Kidney epithelial cell (primary cell): ENCODE measurements around the gene DCP1B. TPM values are rescaled to one million over a fixed set of nuclear protein-coding genes. Genes with fewer than 3 reads are reported as not detected.

Experiments
- DNase-seq: peaks from one replicate; pipeline ENCODE4 v3.0.0-alpha.2; 2010; ENCODE audit warnings: low read depth
- H3K27me3 ChIP-seq: 2 replicates; pipeline ENCODE4 v1.6.0; 2011; ENCODE audit warnings: low read length; ENCODE audit not compliant: control insufficient read depth, insufficient read depth
- H3K36me3 ChIP-seq: 2 replicates; pipeline ENCODE4 v1.5.1; 2011; ENCODE audit warnings: low read length; ENCODE audit not compliant: control insufficient read depth, insufficient read depth
- H3K4me3 ChIP-seq: 2 replicates; pipeline ENCODE4 v1.5.1; 2011; ENCODE audit warnings: low read depth, mild to moderate bottlenecking, control low read depth, low read length
- CTCF ChIP-seq: IDR thresholded peaks from 2 replicates; pipeline ENCODE4 v1.5.1; 2011; ENCODE audit warnings: mild to moderate bottlenecking, moderate library complexity, low read length, control low read depth, inconsistent platforms; ENCODE audit not compliant: insufficient read depth, poor library complexity, severe bottlenecking
- total RNA-seq: library from RNA; depleted of rRNA; stranded (reverse); fragments of >200 nt; gene quantifications from 2 replicates; pipeline ENCODE4 v1.2.3, GENCODE V29; 2015

The DCP1B gene
- total RNA-seq, 1 donor from 2014 or later, result 22.4 TPM

- no peak for DNase-seq
- H3K36me3 ChIP-seq, result no peaks in the 10 kb centered on the region
- no peak for TF ChIP-seq CTCF
- H3K4me3 ChIP-seq, result no peak overlapping the region
- H3K27me3 ChIP-seq, result peaks cover 39% of the 10 kb centered on the region
Measured at GRCh38 chr12:2049604-2050540, 45.6 kb upstream of the DCP1B start.

GRCh38 chr12:2047752-2048151, 43.5 kb upstream of the DCP1B start:
- H3K36me3 ChIP-seq, result no peaks in the 10 kb centered on the region
- DNase-seq, result no peak
- H3K27me3 ChIP-seq, result peaks cover 21% of the 10 kb centered on the region
- no peak for TF ChIP-seq CTCF
- no peak overlapping the region for H3K4me3 ChIP-seq

- Histone ChIP-seq H3K36me3 (no peaks in the 10 kb centered on the region), H3K4me3 (no peak overlapping the region), H3K27me3 (peaks cover 18% of the 10 kb centered on the region)
- no peak for DNase-seq
- no peak for TF ChIP-seq CTCF
Measured at GRCh38 chr12:2046957-2047356, 42.7 kb upstream of the DCP1B start.

GRCh38 chr12:2044165-2044564, 39.9 kb upstream of the DCP1B start:
- Histone ChIP-seq H3K4me3 (no peak overlapping the region), H3K36me3 (no peaks in the 10 kb centered on the region), H3K27me3 (peaks cover 8% of the 10 kb centered on the region)
- no peak for DNase-seq
- TF ChIP-seq CTCF, result no peak

- Histone ChIP-seq H3K4me3 (no peak overlapping the region), H3K27me3 (peaks cover 8% of the 10 kb centered on the region), H3K36me3 (no peaks in the 10 kb centered on the region)
- TF ChIP-seq CTCF, result no peak
- DNase-seq, result no peak
Measured at GRCh38 chr12:2043054-2043453, 38.8 kb upstream of the DCP1B start.

- no peak overlapping the region for H3K4me3 ChIP-seq
- peaks cover 23% of the 10 kb centered on the region for H3K27me3 ChIP-seq
- H3K36me3 ChIP-seq, result no peaks in the 10 kb centered on the region
- no peak for TF ChIP-seq CTCF
- no peak for DNase-seq
Measured at GRCh38 chr12:2039034-2039433, 34.8 kb upstream of the DCP1B start.
